KMS-11 (cell line): ENCODE measurements around the gene LOXL4.

Experiments used
- H2AFZ ChIP-seq: fragments of 200-600 bp; sonication (generic); 2 replicates; pipeline ENCODE4 v1.6.1; 2016; ENCODE audit warnings: antibody characterized with exemption, mixed run types, low read depth
- H3K27ac ChIP-seq: fragments of 200-600 bp; sonication (generic); 2 replicates; pipeline ENCODE4 v1.6.1; 2016; ENCODE audit warnings: mild to moderate bottlenecking, mixed run types
- H3K27me3 ChIP-seq: fragments of 200-600 bp; sonication (generic); 2 replicates; pipeline ENCODE4 v1.6.1; 2017; ENCODE audit warnings: mild to moderate bottlenecking, low read depth, mixed run types, moderate library complexity; ENCODE audit not compliant: insufficient read depth
- H3K36me3 ChIP-seq: fragments of 200-600 bp; sonication (generic); 2 replicates; pipeline ENCODE4 v1.6.1; 2017; ENCODE audit warnings: mild to moderate bottlenecking, mixed run types; ENCODE audit not compliant: insufficient read depth
- H3K4me1 ChIP-seq: fragments of 200-600 bp; sonication (generic); 2 replicates; pipeline ENCODE4 v1.6.1; 2016; ENCODE audit warnings: mild to moderate bottlenecking, low read depth, mixed run types; ENCODE audit not compliant: poor library complexity, severe bottlenecking
- H3K4me2 ChIP-seq: fragments of 200-600 bp; sonication (generic); 2 replicates; pipeline ENCODE4 v1.7.0; 2016; ENCODE audit warnings: mild to moderate bottlenecking, mixed run types
- H3K4me3 ChIP-seq: fragments of 200-600 bp; sonication (generic); IDR thresholded peaks from 2 replicates; pipeline ENCODE4 v1.6.1; 2017; ENCODE audit warnings: low read depth, low read length, mixed read lengths; ENCODE audit not compliant: insufficient read depth
- H3K79me2 ChIP-seq: fragments of 200-600 bp; sonication (generic); 2 replicates; pipeline ENCODE4 v1.6.1; 2016; ENCODE audit warnings: low read depth, mixed run types; ENCODE audit not compliant: insufficient read depth
- H3K9ac ChIP-seq: fragments of 200-600 bp; sonication (generic); 2 replicates; pipeline ENCODE4 v1.6.1; 2016; ENCODE audit warnings: mild to moderate bottlenecking, mixed run types
- H4K20me1 ChIP-seq: fragments of 200-600 bp; sonication (generic); 2 replicates; pipeline ENCODE4 v1.6.1; 2016; ENCODE audit warnings: mild to moderate bottlenecking, mixed run types; ENCODE audit not compliant: insufficient read depth
- TF ChIP-seq, protein P1 (sequence below): fragments of 200-600 bp; sonication (generic); conservative IDR thresholded peaks from 2 replicates; pipeline ENCODE4 v1.6.1; 2017; ENCODE audit warnings: low read depth, mild to moderate bottlenecking, antibody characterized with exemption, low read length, moderate library complexity, mixed read lengths

Gene LOXL4

DNA sequence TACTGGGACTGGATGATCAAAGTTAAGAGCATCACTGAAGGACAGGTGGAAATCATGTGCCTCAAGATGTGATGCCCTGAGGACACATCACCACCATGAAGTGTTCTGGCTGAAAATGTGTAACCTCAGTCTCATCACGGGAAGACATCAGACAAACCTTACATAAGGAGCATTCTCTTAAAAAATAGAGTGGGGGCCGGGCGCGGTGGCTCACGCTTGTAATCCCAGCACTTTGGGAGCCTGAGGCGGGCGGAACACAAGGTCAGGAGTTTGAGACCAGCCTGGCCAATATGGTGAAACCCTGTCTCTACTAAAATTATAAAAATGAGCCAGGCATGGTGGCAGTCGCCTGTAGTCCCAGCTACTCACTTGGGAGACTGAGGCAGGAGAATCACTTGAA is 65.6 kb downstream of the LOXL4 start:
- H3K79me2 ChIP-seq: no peaks in the 10 kb centered on the region
- H3K9ac ChIP-seq: no peak overlapping the region
- no peak overlapping the region for H2AFZ ChIP-seq
- peaks cover 4% of the 10 kb centered on the region for H3K4me1 ChIP-seq
- H3K27me3 ChIP-seq: no peaks in the 10 kb centered on the region
- no peak overlapping the region for H3K4me2 ChIP-seq
- H3K27ac ChIP-seq: no peak overlapping the region
- H3K36me3 ChIP-seq: no peaks in the 10 kb centered on the region
- H3K4me3 ChIP-seq: no peak overlapping the region
- no peaks in the 10 kb centered on the region for H4K20me1 ChIP-seq
- TF ChIP-seq, protein P1, sequence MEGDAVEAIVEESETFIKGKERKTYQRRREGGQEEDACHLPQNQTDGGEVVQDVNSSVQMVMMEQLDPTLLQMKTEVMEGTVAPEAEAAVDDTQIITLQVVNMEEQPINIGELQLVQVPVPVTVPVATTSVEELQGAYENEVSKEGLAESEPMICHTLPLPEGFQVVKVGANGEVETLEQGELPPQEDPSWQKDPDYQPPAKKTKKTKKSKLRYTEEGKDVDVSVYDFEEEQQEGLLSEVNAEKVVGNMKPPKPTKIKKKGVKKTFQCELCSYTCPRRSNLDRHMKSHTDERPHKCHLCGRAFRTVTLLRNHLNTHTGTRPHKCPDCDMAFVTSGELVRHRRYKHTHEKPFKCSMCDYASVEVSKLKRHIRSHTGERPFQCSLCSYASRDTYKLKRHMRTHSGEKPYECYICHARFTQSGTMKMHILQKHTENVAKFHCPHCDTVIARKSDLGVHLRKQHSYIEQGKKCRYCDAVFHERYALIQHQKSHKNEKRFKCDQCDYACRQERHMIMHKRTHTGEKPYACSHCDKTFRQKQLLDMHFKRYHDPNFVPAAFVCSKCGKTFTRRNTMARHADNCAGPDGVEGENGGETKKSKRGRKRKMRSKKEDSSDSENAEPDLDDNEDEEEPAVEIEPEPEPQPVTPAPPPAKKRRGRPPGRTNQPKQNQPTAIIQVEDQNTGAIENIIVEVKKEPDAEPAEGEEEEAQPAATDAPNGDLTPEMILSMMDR: no peak

DNA sequence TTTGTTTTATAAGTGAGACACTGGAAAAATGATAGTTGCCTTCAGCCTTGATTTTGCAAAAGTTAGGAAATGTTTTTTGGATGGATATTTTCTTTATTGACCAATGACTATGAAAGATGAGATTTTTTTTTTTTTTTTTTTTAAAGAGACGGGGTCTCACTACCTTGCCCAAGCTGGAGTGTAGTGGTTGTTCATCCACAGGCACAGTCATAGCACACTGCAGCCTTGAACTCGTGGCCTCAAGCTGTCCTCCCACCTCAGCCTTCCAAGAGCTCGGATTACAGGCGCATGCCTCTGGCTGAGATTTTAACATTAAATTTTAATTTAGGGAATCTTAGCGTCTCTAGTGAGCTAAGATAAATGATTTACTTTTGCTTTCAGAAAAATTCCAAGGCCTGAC is 66.2 kb downstream of the LOXL4 start:
- Histone ChIP-seq H3K4me2 (no peak overlapping the region), H3K79me2 (no peaks in the 10 kb centered on the region), H2AFZ (no peak overlapping the region), H3K27me3 (no peaks in the 10 kb centered on the region), H3K4me1 (no peaks in the 10 kb centered on the region), H3K36me3 (no peaks in the 10 kb centered on the region), H3K4me3 (no peak overlapping the region), H4K20me1 (no peaks in the 10 kb centered on the region), H3K9ac (no peak overlapping the region), H3K27ac (no peak overlapping the region)
- TF ChIP-seq, protein P1: no peak
